Measurements from ENCODE around the gene DIPK1B.
"Not testable (repeated sequence)": the region's sequence is repeated elsewhere in the genome, so short reads cannot be mapped to it uniquely, and the experiment has no call there.

- not testable (repeated sequence) for TF ChIP-seq CTCF (IDR thresholded peaks at IDR 0.05; ENCODE audit: poor library complexity, severe bottlenecking); MXI1 (conservative IDR thresholded peaks at IDR 0.05; ENCODE audit: poor library complexity, severe bottlenecking)
Observed at GRCh38 chr9:136704741-136705140, 7.6 kb upstream of the DIPK1B start.

Measured in neural cell (in vitro differentiated cells).